ENCODE measurements around the gene GZMM. TPM values are rescaled to one million over a fixed set of nuclear protein-coding genes. Genes with fewer than 3 reads are reported as not detected.

Gene GZMM
- total RNA-seq, 1 donor from 2014 or later = 0.34 TPM

- H3K9me3 Mint-ChIP-seq = no peaks in the 10 kb centered on the region
- no peak overlapping the region for H3K4me3 Mint-ChIP-seq
- no peak overlapping the region for H3K27ac Mint-ChIP-seq
- H3K27me3 Mint-ChIP-seq = no peaks in the 10 kb centered on the region
- no peak for TF ChIP-seq CTCF (conservative IDR thresholded peaks at IDR 0.05)
- no peaks in the 10 kb centered on the region for H3K4me1 Mint-ChIP-seq (ENCODE audit: unreplicated experiment)
- no peaks in the 10 kb centered on the region for H3K36me3 Mint-ChIP-seq
- DNase-seq (ENCODE audit: extremely low spot score, unreplicated experiment) = no peak
Observed at GRCh38 chr19:580274-580835, 36.5 kb downstream of the GZMM start.

- Mint-ChIP-seq H3K4me1 (ENCODE audit: unreplicated experiment) (no peaks in the 10 kb centered on the region), H3K9me3 (no peaks in the 10 kb centered on the region), H3K4me3 (no peak overlapping the region), H3K36me3 (no peaks in the 10 kb centered on the region), H3K27ac (no peak overlapping the region), H3K27me3 (peaks cover 3% of the 10 kb centered on the region)
- DNase-seq (ENCODE audit: extremely low spot score, unreplicated experiment) = no peak
- TF ChIP-seq CTCF (conservative IDR thresholded peaks at IDR 0.05) = no peak
Observed at GRCh38 chr19:581399-582111, 37.7 kb downstream of the GZMM start.

GRCh38 chr19:582497-583197 lies 38.8 kb downstream of the GZMM start:
- Mint-ChIP-seq H3K27me3 (peaks cover 6% of the 10 kb centered on the region), H3K9me3 (no peaks in the 10 kb centered on the region), H3K4me3 (no peak overlapping the region), H3K36me3 (no peaks in the 10 kb centered on the region), H3K27ac (no peak overlapping the region), H3K4me1 (ENCODE audit: unreplicated experiment) (no peaks in the 10 kb centered on the region)
- no peak for TF ChIP-seq CTCF (conservative IDR thresholded peaks at IDR 0.05)
- DNase-seq (ENCODE audit: extremely low spot score, unreplicated experiment) = no peak

GRCh38 chr19:583198-583967 lies 39.5 kb downstream of the GZMM start:
- peak overlapping the region; percentile 50 for H3K27ac Mint-ChIP-seq
- no peak for TF ChIP-seq CTCF (conservative IDR thresholded peaks at IDR 0.05)
- peaks cover 11% of the 10 kb centered on the region for H3K27me3 Mint-ChIP-seq
- H3K4me3 Mint-ChIP-seq = no peak overlapping the region
- H3K9me3 Mint-ChIP-seq = no peaks in the 10 kb centered on the region
- DNase-seq (ENCODE audit: extremely low spot score, unreplicated experiment) = no peak
- no peaks in the 10 kb centered on the region for H3K4me1 Mint-ChIP-seq (ENCODE audit: unreplicated experiment)
- no peaks in the 10 kb centered on the region for H3K36me3 Mint-ChIP-seq

- Mint-ChIP-seq H3K36me3 (no peaks in the 10 kb centered on the region), H3K4me3 (no peak overlapping the region), H3K27ac (peak overlapping the region; percentile 50), H3K4me1 (ENCODE audit: unreplicated experiment) (no peaks in the 10 kb centered on the region), H3K27me3 (peaks cover 14% of the 10 kb centered on the region), H3K9me3 (no peaks in the 10 kb centered on the region)
- DNase-seq (ENCODE audit: extremely low spot score, unreplicated experiment) = no peak
- TF ChIP-seq CTCF (conservative IDR thresholded peaks at IDR 0.05) = no peak
Observed at GRCh38 chr19:583968-584239, 40.1 kb downstream of the GZMM start.
